GM19468 (cell line): ENCODE measurements around the gene PRPS1.
"Not testable (repeated sequence)": the region's sequence is repeated elsewhere in the genome, so short reads cannot be mapped to it uniquely, and the experiment has no call there.

Source experiments
- ATAC-seq: cut with Tn5 transposase; IDR thresholded peaks from one replicate; pipeline ENCODE4 v1.9.1; 2021; ENCODE audit warnings: mild to moderate bottlenecking, moderate library complexity, moderate number of reproducible peaks; ENCODE audit not compliant: unreplicated experiment; ENCODE audit errors: extremely low read depth

Gene PRPS1

GRCh38 chrX:107627838-107628661 is at the start of gene PRPS1:
Gene PRPS1, plus strand, starts transcription at chrX:107628510. Its CDS starts 119 bp downstream, at chrX:107628629.
- peak; percentile 100 for ATAC-seq

GRCh38 chrX:107579956-107580355 is 48.4 kb upstream of the PRPS1 start:
- ATAC-seq, result no peak

GRCh38 chrX:107581923-107582322 is 46.4 kb upstream of the PRPS1 start:
- no peak for ATAC-seq

DNA sequence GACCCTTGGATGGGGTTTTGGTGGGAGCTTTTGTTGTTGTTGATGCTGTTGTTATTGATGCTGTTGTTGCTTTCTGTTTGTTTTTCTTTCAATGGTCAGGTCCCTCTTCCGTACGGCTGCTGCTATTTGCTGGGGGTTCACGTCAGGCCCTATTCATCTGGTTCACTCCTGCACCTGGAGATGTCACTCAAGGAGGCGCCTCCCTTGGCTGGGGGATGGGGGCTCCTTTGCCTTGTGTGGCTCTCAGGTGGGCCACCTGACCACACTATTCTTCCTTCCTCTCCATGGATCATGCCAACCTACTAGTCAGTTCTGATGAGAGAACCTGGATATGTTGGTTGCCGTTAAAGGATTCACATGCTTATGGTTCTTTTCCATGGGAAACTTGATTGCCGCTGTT is 39.1 kb upstream of the PRPS1 start:
- no peak for ATAC-seq

- ATAC-seq, result no peak
These were observed 31.7 kb upstream of the PRPS1 start for GRCh38 chrX:107596651-107597050.

GRCh38 chrX:107597264-107597663 is 31.0 kb upstream of the PRPS1 start:
- no peak for ATAC-seq

GRCh38 chrX:107597791-107598190 is 30.5 kb upstream of the PRPS1 start:
- ATAC-seq, result no peak

GRCh38 chrX:107599450-107599861 is 28.9 kb upstream of the PRPS1 start:
- ATAC-seq, result no peak

- ATAC-seq, result no peak
These were observed 27.9 kb upstream of the PRPS1 start for GRCh38 chrX:107600366-107600765.

DNA sequence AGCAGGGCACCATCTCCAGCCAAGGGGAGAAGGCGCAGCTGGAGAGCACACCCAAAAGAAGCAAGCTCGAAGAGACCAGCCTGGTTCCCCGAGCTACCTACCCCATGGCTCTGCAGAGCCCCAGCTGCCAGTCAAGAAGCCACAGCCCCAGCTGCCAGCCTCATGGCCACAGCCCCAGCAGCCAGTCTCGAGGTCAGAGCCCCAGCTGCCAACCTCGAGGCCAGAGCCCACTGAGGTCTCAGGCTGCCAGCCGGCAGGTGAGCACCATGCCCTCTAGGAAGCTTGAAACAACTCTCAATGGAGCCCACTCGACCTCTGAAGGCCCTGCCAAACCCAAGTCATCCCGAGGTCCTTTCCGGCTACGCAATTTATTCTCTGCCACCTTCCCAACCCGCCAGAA is 27.0 kb upstream of the PRPS1 start:
- no peak for ATAC-seq

GRCh38 chrX:107601759-107602158 is 26.6 kb upstream of the PRPS1 start:
- no peak for ATAC-seq

GRCh38 chrX:107602694-107603239 is 25.5 kb upstream of the PRPS1 start:
- ATAC-seq, result no peak

GRCh38 chrX:107603429-107604159 is 24.7 kb upstream of the PRPS1 start:
- ATAC-seq, result no peak

- not testable (repeated sequence) for ATAC-seq
These were observed 19.2 kb upstream of the PRPS1 start for GRCh38 chrX:107609061-107609460.

DNA sequence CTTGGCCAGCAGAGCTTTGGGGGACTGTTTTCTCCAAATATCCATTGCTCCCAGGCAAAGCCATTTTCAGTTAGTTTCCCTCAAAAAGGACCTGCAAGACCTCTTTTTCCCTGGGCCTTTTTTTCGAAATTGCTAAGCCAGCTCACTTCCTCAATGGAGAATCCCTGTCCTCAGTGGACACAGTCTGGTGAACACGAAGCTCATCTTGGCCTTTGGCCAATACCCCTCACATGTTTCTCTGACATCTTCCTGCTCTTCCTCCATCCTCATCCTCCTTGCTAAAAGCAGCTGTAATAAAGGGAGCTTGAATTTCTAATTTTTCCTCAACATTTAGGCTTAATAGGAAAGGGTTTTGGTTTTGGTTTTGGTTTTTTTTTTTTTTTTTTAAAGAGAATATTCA is 17.6 kb upstream of the PRPS1 start:
- ATAC-seq, result no peak

DNA sequence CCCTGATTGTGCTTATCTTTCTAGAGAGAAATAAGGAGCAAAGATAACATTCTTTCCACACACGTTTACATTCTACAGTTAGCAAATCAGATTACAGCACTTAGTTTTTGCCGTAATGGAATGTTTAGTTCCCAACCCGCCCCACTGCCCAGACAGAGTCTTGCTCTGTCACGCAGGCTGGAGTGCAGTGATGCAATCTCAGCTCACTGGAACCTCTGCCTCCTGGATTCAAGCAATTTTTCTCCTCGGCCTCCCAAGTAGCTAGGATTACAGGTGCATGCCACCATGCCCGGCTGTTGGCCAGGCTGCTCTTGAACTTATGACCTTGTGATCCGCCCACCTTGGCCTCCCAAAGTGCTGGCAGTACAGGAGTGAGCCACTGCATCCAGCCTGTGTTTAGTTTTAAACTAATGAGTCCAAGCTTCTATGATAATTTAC is 8.4 kb upstream of the PRPS1 start:
- no peak for ATAC-seq

- no peak for ATAC-seq
These were observed 3.4 kb upstream of the PRPS1 start for GRCh38 chrX:107624893-107625292.

DNA sequence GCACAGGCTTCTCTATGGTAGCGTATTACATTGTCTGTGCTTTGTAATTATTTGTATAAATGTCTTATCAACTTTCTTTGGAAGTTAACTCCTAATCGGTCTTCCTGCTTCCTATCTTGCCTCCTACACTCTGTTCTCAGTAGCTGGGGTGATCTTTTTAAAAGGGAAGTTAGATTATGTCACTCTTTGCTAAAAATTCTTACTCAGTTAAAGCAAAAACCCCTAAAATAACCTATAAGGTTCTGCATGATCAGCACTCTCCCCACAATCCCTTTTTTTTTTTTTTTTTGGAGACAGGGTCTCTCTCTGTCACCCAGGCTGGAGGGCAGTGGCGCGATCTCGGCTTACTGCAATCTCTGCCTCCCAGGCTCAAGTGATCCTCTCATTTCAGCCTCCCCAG is 2.6 kb upstream of the PRPS1 start:
- no peak for ATAC-seq

GRCh38 chrX:107626481-107626880 is 1.8 kb upstream of the PRPS1 start:
- ATAC-seq, result no peak

GRCh38 chrX:107626916-107627315 is 1.4 kb upstream of the PRPS1 start:
- no peak for ATAC-seq
